Skin of body (tissue), 2 donors: ENCODE measurements around the gene STRN4. TPM values are rescaled to one million over a fixed set of nuclear protein-coding genes. Genes with fewer than 3 reads are reported as not detected.
"Not testable (repeated sequence)": the region's sequence is repeated elsewhere in the genome, so short reads cannot be mapped to it uniquely, and the experiment has no call there.

ENCODE experiments used
- DNase-seq: peaks from one replicate; lab custom pipeline; 2025; lab: John Stamatoyannopoulos, UW
- total RNA-seq: library from RNA; depleted of rRNA; stranded (reverse); fragments of >200 nt; gene quantifications from one replicate; pipeline ENCODE4 v1.2.3, GENCODE V29; 2014

The STRN4 gene, protein sequence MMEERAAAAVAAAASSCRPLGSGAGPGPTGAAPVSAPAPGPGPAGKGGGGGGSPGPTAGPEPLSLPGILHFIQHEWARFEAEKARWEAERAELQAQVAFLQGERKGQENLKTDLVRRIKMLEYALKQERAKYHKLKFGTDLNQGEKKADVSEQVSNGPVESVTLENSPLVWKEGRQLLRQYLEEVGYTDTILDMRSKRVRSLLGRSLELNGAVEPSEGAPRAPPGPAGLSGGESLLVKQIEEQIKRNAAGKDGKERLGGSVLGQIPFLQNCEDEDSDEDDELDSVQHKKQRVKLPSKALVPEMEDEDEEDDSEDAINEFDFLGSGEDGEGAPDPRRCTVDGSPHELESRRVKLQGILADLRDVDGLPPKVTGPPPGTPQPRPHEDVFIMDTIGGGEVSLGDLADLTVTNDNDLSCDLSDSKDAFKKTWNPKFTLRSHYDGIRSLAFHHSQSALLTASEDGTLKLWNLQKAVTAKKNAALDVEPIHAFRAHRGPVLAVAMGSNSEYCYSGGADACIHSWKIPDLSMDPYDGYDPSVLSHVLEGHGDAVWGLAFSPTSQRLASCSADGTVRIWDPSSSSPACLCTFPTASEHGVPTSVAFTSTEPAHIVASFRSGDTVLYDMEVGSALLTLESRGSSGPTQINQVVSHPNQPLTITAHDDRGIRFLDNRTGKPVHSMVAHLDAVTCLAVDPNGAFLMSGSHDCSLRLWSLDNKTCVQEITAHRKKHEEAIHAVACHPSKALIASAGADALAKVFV
- total RNA-seq: 45.1 TPM

DNA sequence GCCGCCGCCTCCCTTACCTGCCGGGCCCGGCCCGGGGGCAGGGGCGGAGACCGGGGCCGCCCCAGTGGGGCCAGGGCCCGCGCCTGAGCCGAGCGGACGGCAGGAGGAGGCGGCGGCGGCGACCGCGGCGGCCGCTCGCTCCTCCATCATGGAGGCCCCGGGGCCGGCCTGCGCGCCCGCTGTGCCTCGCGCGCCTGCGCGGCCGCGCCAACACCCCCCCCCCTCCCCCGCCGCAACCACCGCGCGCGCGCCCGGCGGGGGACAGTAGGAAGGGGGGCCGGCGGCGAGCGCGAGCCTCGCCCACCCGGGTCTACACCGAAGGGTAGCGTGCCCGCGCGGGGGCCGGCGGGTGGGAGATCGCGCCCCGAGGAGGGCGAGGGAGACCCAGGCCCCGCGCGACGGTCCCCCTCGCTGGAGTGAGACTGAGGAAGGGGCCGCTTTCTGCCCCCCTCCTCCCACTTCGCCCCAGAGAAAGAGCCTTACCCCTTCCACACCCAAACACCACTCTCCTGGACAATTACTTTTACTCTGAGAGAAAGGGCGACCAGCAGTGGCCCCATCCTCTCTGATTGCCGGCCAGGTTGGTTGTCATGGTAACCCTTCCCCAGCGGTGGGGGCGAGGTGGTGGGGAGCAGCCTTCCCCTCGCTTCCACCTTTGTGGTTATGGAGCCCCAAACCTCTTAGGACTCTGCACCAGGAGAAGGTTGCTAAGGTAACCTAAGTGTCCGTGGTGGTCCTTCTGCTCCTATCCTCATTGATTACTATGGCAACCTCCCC is at the start of gene STRN4:
STRN4 (minus strand) TSS at position 170 of the 777 bp plus-strand sequence; CDS start at position 150, 20 bp downstream.
- peak; percentile 16 for DNase-seq

GRCh38 chr19:46791944-46792343 is 45.7 kb upstream of the STRN4 start:
- peak; percentile 7 for DNase-seq

DNA sequence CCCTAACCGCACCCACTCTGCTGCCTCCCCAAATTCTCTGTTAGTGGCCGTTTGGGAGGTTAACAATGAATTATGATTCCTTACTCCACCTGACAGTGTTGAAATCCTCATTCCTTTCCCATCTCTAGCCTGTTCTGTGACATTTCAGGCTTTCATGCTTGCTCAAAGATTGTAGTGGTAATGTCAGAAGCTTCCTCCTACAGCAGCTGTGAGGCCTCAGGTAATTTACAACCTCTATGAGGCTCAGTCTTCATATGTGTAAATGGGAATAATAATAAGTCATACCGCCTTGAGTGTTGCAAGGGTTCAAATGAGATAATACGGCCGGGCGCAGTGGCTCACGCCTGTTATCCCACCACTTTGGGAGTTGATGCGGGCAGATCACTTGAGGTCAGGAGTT is 43.1 kb upstream of the STRN4 start:
- no peak for DNase-seq

DNA sequence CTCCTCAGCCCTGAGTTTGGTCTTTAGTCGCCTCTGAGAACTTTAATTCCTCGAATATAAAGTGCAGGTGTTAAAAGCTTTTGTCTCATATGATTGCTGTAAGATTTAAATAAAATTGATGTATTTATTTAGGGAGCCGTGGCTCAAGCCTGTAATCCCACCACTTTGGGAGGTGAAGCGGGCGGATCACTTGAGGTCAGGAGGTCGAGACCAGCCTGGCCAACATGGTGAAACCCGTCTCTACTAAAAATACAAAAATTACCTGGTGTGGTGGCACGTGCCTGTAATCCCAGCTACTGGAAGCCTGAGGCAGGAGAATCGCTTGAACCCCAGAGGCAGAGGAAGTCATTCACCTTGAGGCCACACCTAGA is 42.7 kb upstream of the STRN4 start:
- no peak for DNase-seq

GRCh38 chr19:46788262-46788967 is 42.2 kb upstream of the STRN4 start, which contains the start of gene SLC1A5:
Gene SLC1A5 (minus strand): TSS chr19:46788594. CDS start chr19:46787965, 629 bp downstream.
- DNase-seq: peak; percentile 90

- peak; percentile 29 for DNase-seq
These were observed 41.3 kb upstream of the STRN4 start for GRCh38 chr19:46787331-46788261.

DNA sequence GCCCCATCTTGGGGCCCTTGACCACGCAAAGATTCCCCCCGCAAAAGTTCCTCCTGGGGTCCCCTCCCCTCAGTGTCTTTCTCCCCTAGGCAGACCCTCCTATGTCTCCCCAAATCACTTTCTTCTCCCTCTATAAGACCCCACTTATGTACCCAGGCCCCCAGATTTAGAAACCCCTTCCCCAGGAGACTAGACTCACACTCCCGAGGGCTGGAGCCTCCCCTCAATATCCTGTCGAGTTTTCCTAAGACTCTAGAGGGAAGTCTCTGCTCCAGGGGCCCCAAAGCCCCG is 40.7 kb upstream of the STRN4 start:
- DNase-seq: no peak

GRCh38 chr19:46786236-46787039 is 40.2 kb upstream of the STRN4 start:
- peak; percentile 90 for DNase-seq

DNA sequence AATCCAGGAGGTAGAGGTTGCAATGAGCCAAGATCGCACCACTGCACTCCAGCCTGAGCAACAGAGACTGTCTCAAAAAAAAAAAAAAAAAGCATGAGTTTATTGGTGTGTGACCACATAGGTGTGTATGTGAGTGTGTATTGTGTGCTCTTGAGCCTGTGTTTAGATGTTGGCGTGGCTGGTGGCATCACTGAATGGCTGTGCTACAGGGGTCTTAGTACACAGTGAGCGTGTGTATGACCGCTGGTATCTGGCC is 39.7 kb upstream of the STRN4 start:
- DNase-seq: no peak

- DNase-seq: no peak
These were observed 39.1 kb upstream of the STRN4 start for GRCh38 chr19:46785054-46785979.

DNA sequence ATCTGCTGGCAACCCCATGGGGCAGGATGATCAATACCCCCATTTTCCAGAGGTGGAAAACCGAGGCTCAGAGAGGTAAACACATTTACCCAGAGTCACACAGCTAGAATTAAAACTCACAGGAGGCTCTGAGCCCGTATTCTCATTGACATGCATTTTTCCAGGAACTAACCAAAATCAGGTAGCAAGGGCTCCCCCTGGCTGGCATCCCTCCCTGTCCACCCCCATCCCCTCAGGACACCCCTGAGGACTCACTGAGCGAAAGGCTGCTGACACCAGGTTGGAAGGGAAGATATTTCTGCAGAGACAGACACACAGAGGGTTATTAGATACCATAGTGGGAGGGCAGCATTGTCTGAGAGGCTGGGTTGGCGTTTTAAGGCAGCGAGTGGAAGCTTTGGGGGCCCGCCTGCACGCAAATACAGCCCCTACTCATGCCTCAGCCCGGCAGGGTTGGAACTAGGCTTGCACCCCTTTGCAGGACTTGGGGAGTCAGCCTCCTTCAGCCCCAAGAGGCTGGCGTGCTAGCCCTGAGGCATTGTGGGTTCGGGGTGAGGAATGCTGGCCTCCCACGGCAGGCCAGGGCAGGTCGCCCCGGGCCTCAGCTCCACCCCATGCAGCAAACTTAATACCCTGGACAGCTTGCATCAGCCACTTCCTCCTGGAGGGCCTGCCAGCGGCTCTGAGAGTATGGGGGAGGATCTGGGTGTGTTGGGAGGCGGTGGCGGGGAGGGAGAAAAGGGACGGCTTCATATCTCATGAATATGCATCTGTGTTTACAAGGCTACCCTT is 38.2 kb upstream of the STRN4 start:
- peak; percentile 34 for DNase-seq

- DNase-seq: no peak
These were observed 37.4 kb upstream of the STRN4 start for GRCh38 chr19:46783670-46784069.

DNA sequence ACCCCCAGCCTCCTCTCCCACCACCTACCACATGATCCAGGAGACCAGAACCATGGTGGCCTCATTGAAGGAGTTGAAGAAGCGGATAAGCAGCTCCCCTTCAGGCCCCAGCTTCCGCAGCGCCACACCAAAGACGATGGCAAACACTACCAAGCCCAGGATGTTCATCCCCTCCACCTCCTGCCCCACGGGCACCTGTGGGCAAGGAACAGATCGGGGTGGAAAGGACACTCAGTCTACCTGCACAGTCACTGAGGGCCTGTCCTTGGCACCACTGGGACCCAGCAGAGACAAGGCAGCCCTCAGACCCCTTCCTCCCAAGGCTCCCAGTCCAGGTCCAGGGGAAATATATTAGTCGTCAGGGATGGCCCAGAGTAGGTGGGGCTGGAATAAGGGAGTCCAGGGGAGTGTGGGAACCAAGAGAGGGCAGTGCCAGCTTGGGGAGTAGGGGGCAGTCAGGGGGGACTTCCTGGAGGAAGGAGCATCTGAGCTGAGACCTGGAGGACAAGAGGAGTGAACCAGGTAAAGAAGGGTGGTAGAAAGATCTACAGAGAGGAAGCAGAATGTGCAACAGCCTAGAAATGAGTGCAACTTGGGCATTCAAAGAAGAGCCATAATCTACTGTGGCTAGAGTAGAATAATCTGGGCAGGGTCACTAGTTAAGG is 36.2 kb upstream of the STRN4 start:
- DNase-seq: no peak

GRCh38 chr19:46777956-46778645 is 31.9 kb upstream of the STRN4 start:
- not testable (repeated sequence) for DNase-seq

- no peak for DNase-seq
These were observed 31.0 kb upstream of the STRN4 start for GRCh38 chr19:46776927-46777911.
